ENCODE data around the gene SCN3A. TPM values are rescaled to one million over a fixed set of nuclear protein-coding genes. Genes with fewer than 3 reads are reported as not detected.

The SCN3A gene
- total and polyA plus RNA-seq, 2 donors (not counting 3 experiments of a cell fraction or from before 2014, with no cell fraction given), result not detected

- Histone ChIP-seq H3K4me3 (replicated peaks in 1 of 3; ENCODE audit: insufficient read depth in 1 of 3, low read depth in 1 of 3, low read length in 3 of 3) (no peak overlapping the region), H3K9ac (replicated peaks; ENCODE audit: extremely low read depth, insufficient read depth, low read length) (no peak overlapping the region), H2AFZ (ENCODE audit: low read depth, low read length) (no peak overlapping the region), H3K27me3 (ENCODE audit: control insufficient read depth in 2 of 2, insufficient read depth in 2 of 2, low read length in 2 of 2) (no peaks in the 10 kb centered on the region), H3K27ac (ENCODE audit: insufficient read depth, low read depth, low read length) (no peak overlapping the region), H3K4me2 (ENCODE audit: insufficient read depth, low read length) (no peak overlapping the region), H3K9me1 (replicated peaks; ENCODE audit: control insufficient read depth, extremely low read depth, insufficient read depth, low read length) (no peaks in the 10 kb centered on the region), H3K9me3 (replicated peaks; ENCODE audit: control insufficient read depth, insufficient read depth, low read length) (no peaks in the 10 kb centered on the region), H3K79me2 (ENCODE audit: control insufficient read depth, insufficient read depth, low read length) (no peaks in the 10 kb centered on the region), H3K4me1 (ENCODE audit: control insufficient read depth, extremely low read depth, insufficient read depth, low read length) (no peaks in the 10 kb centered on the region), H4K20me1 (replicated peaks; ENCODE audit: control insufficient read depth, extremely low read depth, insufficient read depth, low read length) (no peaks in the 10 kb centered on the region), H3K36me3 (ENCODE audit: control insufficient read depth in 2 of 2, extremely low read depth in 1 of 2, insufficient read depth in 2 of 2, low read length in 2 of 2) (no peaks in the 10 kb centered on the region)
- intact Hi-C loops (cut with micrococcal nuclease) (no loop called here), dilution Hi-C loops (cut with MboI; ENCODE audit: extremely low pct_ligation_motif_present, low sequenced_read_pairs) (no loop called here)
- ChIA-PET CTCF (no interaction called here), POLR2A (no interaction called here)
- DNase-seq (ENCODE audit: low read depth, low spot score), result no peak
- FAIRE-seq, result no peak
- no peak for TF ChIP-seq FOS (IDR thresholded peaks at IDR 0.05; ENCODE audit: borderline replicate concordance, insufficient read depth, low read length)
- TF ChIP-seq MAX (IDR thresholded peaks at IDR 0.05; ENCODE audit: insufficient read depth, insufficient read length), result no peak
- TF ChIP-seq POLR2A (IDR thresholded peaks at IDR 0.05; ENCODE audit: low read depth, low read length), result no peak
- TF ChIP-seq EZH2 (IDR thresholded peaks at IDR 0.05; ENCODE audit: borderline replicate concordance, low read depth, low read length, severe bottlenecking), result no peak
- TF ChIP-seq CTCF (IDR thresholded peaks at IDR 0.05; ENCODE audit: extremely low read depth in 1 of 2, insufficient read depth in 1 of 2, low read depth in 1 of 2, low read length in 2 of 2), result no peak
- no peak for TF ChIP-seq GATA2 (IDR thresholded peaks at IDR 0.05; ENCODE audit: insufficient read depth, insufficient read length, low read depth, low read length)
- no peak for TF ChIP-seq POLR2AphosphoS5 (IDR thresholded peaks at IDR 0.05; ENCODE audit: insufficient read depth, low read depth, low read length)
- no peak for TF ChIP-seq JUN (IDR thresholded peaks at IDR 0.05; ENCODE audit: borderline replicate concordance, insufficient read depth, insufficient read length, low read depth)
- TF ChIP-seq MYC (IDR thresholded peaks at IDR 0.05; ENCODE audit: low read depth, low read length), result no peak
- BruUV-seq (replicated peaks), result no TSS peak
Measured at GRCh38 chr2:165054652-165055051, 149.2 kb downstream of the SCN3A start.
